ENCODE data around the gene LRFN5.

DNA sequence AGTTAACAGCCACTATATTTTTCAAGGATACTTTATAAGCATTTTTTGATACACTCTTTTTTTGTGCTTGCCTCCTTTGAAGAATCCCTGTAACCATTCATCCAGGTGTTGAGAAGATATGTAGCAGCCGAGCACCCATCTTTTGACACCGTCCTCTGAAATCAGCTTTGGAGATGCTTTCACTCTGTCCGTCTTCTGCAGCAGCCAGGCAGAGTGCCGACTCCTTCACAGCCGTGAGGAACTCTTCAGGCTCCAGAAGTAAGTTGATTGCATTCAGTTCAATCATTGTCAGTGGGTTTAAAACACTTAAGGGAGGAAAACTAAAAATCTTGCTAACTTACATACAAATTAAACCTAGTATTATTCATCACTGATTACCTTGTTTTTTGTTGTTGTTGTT lies 160.1 kb downstream of the LRFN5 start:
- TF ChIP-seq, protein P1, sequence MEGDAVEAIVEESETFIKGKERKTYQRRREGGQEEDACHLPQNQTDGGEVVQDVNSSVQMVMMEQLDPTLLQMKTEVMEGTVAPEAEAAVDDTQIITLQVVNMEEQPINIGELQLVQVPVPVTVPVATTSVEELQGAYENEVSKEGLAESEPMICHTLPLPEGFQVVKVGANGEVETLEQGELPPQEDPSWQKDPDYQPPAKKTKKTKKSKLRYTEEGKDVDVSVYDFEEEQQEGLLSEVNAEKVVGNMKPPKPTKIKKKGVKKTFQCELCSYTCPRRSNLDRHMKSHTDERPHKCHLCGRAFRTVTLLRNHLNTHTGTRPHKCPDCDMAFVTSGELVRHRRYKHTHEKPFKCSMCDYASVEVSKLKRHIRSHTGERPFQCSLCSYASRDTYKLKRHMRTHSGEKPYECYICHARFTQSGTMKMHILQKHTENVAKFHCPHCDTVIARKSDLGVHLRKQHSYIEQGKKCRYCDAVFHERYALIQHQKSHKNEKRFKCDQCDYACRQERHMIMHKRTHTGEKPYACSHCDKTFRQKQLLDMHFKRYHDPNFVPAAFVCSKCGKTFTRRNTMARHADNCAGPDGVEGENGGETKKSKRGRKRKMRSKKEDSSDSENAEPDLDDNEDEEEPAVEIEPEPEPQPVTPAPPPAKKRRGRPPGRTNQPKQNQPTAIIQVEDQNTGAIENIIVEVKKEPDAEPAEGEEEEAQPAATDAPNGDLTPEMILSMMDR (IDR thresholded peaks at IDR 0.05), result no peak
- no peak for TF ChIP-seq POLR2AphosphoS5 (IDR thresholded peaks at IDR 0.05)
- no peak for TF ChIP-seq POLR2A (IDR thresholded peaks at IDR 0.05)

Data from prostate gland (tissue), 2 donors.